Measurements from ENCODE around the gene CYREN. TPM values are rescaled to one million over a fixed set of nuclear protein-coding genes. Genes with fewer than 3 reads are reported as not detected.
A peak's percentile ranks its signal among the peaks of the same experiment; 100 is the strongest.

Gene CYREN, protein sequence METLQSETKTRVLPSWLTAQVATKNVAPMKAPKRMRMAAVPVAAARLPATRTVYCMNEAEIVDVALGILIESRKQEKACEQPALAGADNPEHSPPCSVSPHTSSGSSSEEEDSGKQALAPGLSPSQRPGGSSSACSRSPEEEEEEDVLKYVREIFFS
- total RNA-seq (10 to 100 TPM; 37.8 to 55.0 (median 48.2) TPM), polyA plus RNA-seq (10 to 100 TPM; 21.2 to 36.8 (median 23.5) TPM)
- long read RNA-seq, donor 1, partial matches to known transcripts, result 0 of 9 reads
- long read RNA-seq, donor 1, other reads (novel, unspliced or antisense), result 0 of 9 reads
- long read RNA-seq, donor 2, partial matches to known transcripts, result 0 of 7 reads
- long read RNA-seq, donor 2, other reads (novel, unspliced or antisense), result 0 of 7 reads

- H3K36me3 ChIP-seq, result peaks cover 0 to 36% (median 17%) of the 10 kb centered on the region in 6 donors
- no peaks in the 10 kb centered on the region for H3K27me3 ChIP-seq (replicated peaks in 1 of 7)
- peak within 1 kb of the TSS; percentile 85 to 100 (median 98) for H3K27ac ChIP-seq
- H3K4me1 ChIP-seq, result peaks cover 45 to 64% (median 58%) of the 10 kb centered on the region in 6 donors
- peak in 2 of 3 donors; percentile 19 to 64 for TF ChIP-seq POLR2A (IDR thresholded peaks at IDR 0.05)
- TF ChIP-seq POLR2AphosphoS5 (IDR thresholded peaks at IDR 0.05), result peak; percentile 91 to 94 (median 92)
- TF ChIP-seq CTCF (IDR thresholded peaks at IDR 0.05 in 8 of 11, conservative IDR thresholded peaks at IDR 0.05 in 3 of 11), result peak; percentile 45 to 90 (median 77)
- 0% methylated on average over 47 to 77 of the region's 77 CpGs for WGBS, 5 donors
- H3K4me3 ChIP-seq, result peak within 1 kb of the TSS; percentile 42 to 81 (median 66)
- DNase-seq, result peak; percentile 99
- no peaks in the 10 kb centered on the region for H3K9me3 ChIP-seq
- intact Hi-C loops (cut with DNase I; ENCODE audit: low total_unique reads), result no loop called here
Observed at GRCh38 chr7:135170274-135170997, at the start of gene CYREN. Gene CYREN, minus strand, starts transcription at chr7:135170707. Its CDS starts 1,785 bp downstream, at chr7:135168922.

DNA sequence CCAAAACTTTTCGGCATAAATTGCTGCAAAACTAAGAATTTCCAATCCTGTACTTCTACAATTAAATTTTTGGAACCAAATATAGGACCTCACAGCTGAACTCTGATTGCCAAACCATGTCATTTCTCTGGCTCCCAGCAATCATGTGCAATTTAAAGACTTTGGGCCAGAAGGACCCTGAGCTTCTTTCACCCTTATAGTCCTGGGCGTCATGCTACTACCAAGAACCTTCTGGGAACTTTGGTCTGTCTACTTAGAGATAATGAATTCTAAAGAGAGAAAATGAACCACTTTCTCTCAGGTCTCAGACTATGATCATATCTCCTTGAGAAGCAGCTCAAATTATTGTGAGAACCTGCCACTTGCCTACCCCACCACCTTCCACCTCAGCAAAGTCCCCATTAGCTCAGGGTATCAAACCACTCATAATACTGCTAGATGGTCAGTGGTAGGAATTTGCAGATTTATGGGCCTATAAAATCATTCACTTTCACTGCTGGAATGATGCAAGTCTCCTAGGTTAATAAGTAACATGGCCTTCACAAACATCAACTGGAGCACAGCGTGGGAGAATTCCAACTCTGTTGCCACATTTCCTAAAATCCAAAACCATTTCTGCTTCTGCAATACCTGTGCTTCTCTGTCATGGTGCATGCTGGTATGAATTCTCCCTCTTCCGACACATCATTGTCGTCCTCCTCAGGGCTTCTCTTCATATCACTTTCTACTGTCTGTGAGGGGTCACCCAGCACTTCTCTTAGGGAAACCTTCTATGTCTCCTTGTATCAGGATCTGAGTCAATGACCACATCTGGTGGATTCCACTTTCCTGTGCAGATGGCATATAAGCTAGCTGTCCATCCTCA lies 47.4 kb upstream of the CYREN start:
- Histone ChIP-seq H3K4me1 (no peaks in the 10 kb centered on the region), H3K9me3 (peaks cover 0 to 2% (median 0%) of the 10 kb centered on the region in 8 donors), H3K27ac (no peak overlapping the region), H3K36me3 (no peaks in the 10 kb centered on the region), H3K27me3 (replicated peaks in 1 of 7) (no peaks in the 10 kb centered on the region), H3K4me3 (no peak overlapping the region)
- no peak for DNase-seq
- 87 to 95% (median 91%) methylated on average over 5 of the region's 5 CpGs for WGBS, 5 donors
- no peak for TF ChIP-seq POLR2A (IDR thresholded peaks at IDR 0.05)
- TF ChIP-seq POLR2AphosphoS5 (IDR thresholded peaks at IDR 0.05), result no peak
- TF ChIP-seq CTCF (IDR thresholded peaks at IDR 0.05 in 8 of 11, conservative IDR thresholded peaks at IDR 0.05 in 3 of 11), result no peak
- intact Hi-C loops (cut with DNase I; ENCODE audit: low total_unique reads), result no loop called here

DNA sequence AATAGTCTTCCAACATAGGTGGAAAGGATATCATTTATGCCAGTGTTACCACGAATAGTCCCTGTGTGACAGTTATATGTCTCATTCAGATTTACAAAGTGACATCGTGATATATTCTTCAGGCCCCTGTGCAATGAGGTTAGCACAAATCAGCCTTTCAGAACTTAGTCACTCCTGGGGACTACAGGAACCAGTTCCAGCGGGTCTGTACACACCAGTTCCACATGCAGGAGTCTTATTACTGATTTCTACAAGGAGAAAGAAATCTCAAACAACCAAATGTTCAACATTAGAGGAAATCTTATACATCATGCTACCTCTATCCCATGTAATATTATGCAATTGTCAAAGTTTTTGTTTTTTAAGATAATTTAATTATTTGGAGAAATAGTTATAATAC lies 45.2 kb upstream of the CYREN start:
- no peaks in the 10 kb centered on the region for H3K36me3 ChIP-seq
- WGBS, 5 donors, result 83 to 91% (median 87%) methylated on average over 3 of the region's 3 CpGs
- peaks cover 0 to 10% (median 6%) of the 10 kb centered on the region in 6 donors for H3K4me1 ChIP-seq
- no peak overlapping the region for H3K27ac ChIP-seq
- H3K4me3 ChIP-seq, result no peak overlapping the region
- no peaks in the 10 kb centered on the region for H3K27me3 ChIP-seq (replicated peaks in 1 of 7)
- no peak for DNase-seq
- intact Hi-C loops (cut with DNase I; ENCODE audit: low total_unique reads), result no loop called here
- no peaks in the 10 kb centered on the region for H3K9me3 ChIP-seq
- no peak for TF ChIP-seq POLR2AphosphoS5 (IDR thresholded peaks at IDR 0.05)
- TF ChIP-seq CTCF (IDR thresholded peaks at IDR 0.05 in 8 of 11, conservative IDR thresholded peaks at IDR 0.05 in 3 of 11), result no peak
- no peak for TF ChIP-seq POLR2A (IDR thresholded peaks at IDR 0.05)
